HepG2 (cell line): ENCODE measurements around the gene AHR. TPM values are rescaled to one million over a fixed set of nuclear protein-coding genes. Genes with fewer than 3 reads are reported as not detected.

Experiments used
- ATF4 ChIP-seq, 2 experiments: fragments of 450-650 bp in 1 of 2; sonication (generic) in 1 of 2; formaldehyde crosslinking; IDR thresholded peaks; 2 replicates each; pipeline versions ENCODE4 v1.5.0 to v1.8.0; 2020 to 2022; ENCODE audit warnings: mild to moderate bottlenecking in 1 of 2, missing genetic modification reagents in 1 of 2
- ATM ChIP-seq: fragments of 450-650 bp; IDR thresholded peaks from 2 replicates; pipeline ENCODE4 v1.7.1; 2017; ENCODE audit warnings: mild to moderate bottlenecking, borderline replicate concordance
- CHD2 ChIP-seq: IDR thresholded peaks from 2 replicates; pipeline ENCODE4 v1.6.1; 2011; ENCODE audit warnings: low read depth, low read length, improper control_type of control experiment
- ELF4 ChIP-seq: sonication (generic); formaldehyde crosslinking; IDR thresholded peaks from 2 replicates; pipeline ENCODE4 v1.5.0; 2020; ENCODE audit warnings: missing genetic modification reagents, mild to moderate bottlenecking, moderate library complexity, borderline replicate concordance
- GPBP1L1 ChIP-seq: sonication (generic); formaldehyde crosslinking; IDR thresholded peaks from 2 replicates; pipeline ENCODE4 v1.5.0; 2020; ENCODE audit warnings: mild to moderate bottlenecking, missing genetic modification reagents
- MBD4 ChIP-seq: IDR thresholded peaks from 2 replicates; pipeline ENCODE4 v1.6.1; 2012; ENCODE audit warnings: low read length, inconsistent platforms, borderline replicate concordance
- MYPOP ChIP-seq: sonication (generic); formaldehyde crosslinking; IDR thresholded peaks from 2 replicates; pipeline ENCODE4 v1.8.1; 2023; ENCODE audit warnings: mild to moderate bottlenecking, moderate library complexity, missing genetic modification reagents
- NR2F6 ChIP-seq, 2 experiments: IDR thresholded peaks; 2 replicates each; pipeline ENCODE4 v1.6.1; 2016; ENCODE audit warnings: antibody characterized with exemption in 1 of 2, mild to moderate bottlenecking in 1 of 2
- NR3C1 ChIP-seq: sonication (generic); formaldehyde crosslinking; IDR thresholded peaks from 2 replicates; pipeline ENCODE4 v1.4.0; 2020; ENCODE audit warnings: missing genetic modification reagents
- POLR2AphosphoS5 ChIP-seq: IDR thresholded peaks from 2 replicates; pipeline ENCODE4 v1.6.1; 2012; ENCODE audit warnings: low read depth, low read length
- POLR2G ChIP-seq: fragments of 200-400 bp; formaldehyde crosslinking; IDR thresholded peaks from 2 replicates; pipeline ENCODE4 v1.6.1; 2018; ENCODE audit warnings: mild to moderate bottlenecking, low read depth, low read length, moderate library complexity
- PRDM15 ChIP-seq: sonication (generic); formaldehyde crosslinking; IDR thresholded peaks from 2 replicates; pipeline ENCODE4 v1.4.0; 2020; ENCODE audit warnings: missing genetic modification reagents
- RBAK ChIP-seq: sonication (generic); formaldehyde crosslinking; IDR thresholded peaks from 2 replicates; pipeline ENCODE4 v1.5.1; 2020; ENCODE audit warnings: mild to moderate bottlenecking, missing genetic modification reagents
- RFXAP ChIP-seq: sonication (generic); formaldehyde crosslinking; IDR thresholded peaks from 2 replicates; pipeline ENCODE4 v1.4.0; 2020; ENCODE audit warnings: missing genetic modification reagents, borderline replicate concordance
- ZBTB7A ChIP-seq: sonication (generic); formaldehyde crosslinking; IDR thresholded peaks from 2 replicates; pipeline ENCODE4 v1.8.0; 2022; ENCODE audit warnings: mild to moderate bottlenecking, missing genetic modification reagents
- ZNF251 ChIP-seq: sonication (generic); formaldehyde crosslinking; IDR thresholded peaks from 2 replicates; pipeline ENCODE4 v1.9.0; 2021; ENCODE audit warnings: mild to moderate bottlenecking, missing genetic modification reagents
- ZNF281 ChIP-seq: sonication (generic); formaldehyde crosslinking; IDR thresholded peaks from 2 replicates; pipeline ENCODE4 v1.4.0; 2020; ENCODE audit warnings: missing genetic modification reagents, borderline replicate concordance
- ZNF749 ChIP-seq: sonication (generic); formaldehyde crosslinking; IDR thresholded peaks from 2 replicates; pipeline ENCODE4 v1.8.0; 2022; ENCODE audit warnings: mild to moderate bottlenecking, missing genetic modification reagents, moderate library complexity, borderline replicate concordance
- ZNF766 ChIP-seq: sonication (generic); formaldehyde crosslinking; IDR thresholded peaks from 2 replicates; pipeline ENCODE4 v1.5.0; 2020; ENCODE audit warnings: missing genetic modification reagents, borderline replicate concordance
- ZSCAN12 ChIP-seq: sonication (generic); formaldehyde crosslinking; IDR thresholded peaks from 2 replicates; pipeline ENCODE4 v1.9.0; 2021; ENCODE audit warnings: mild to moderate bottlenecking, missing genetic modification reagents
- polyA plus RNA-seq, 8 experiments: library from polyadenylated mRNA; depleted of rRNA in 3 of 8; stranded (reverse) in 7 of 8; unstranded in 1 of 8; fragments of >200 nt; fragmentation: Illumina TruSeq in 4 of 8; extraction: Trizol in 4 of 8; gene quantifications; 2 replicates each; pipeline versions ENCODE4 v1.2.1 to v1.2.3, GENCODE V29; 2011 to 2016; ENCODE audit warnings: low read depth in 4 of 8, missing spikeins in 1 of 8, mixed read lengths in 1 of 8; ENCODE audit not compliant: insufficient read depth in 1 of 8
- total RNA-seq, 5 experiments: library from RNA; depleted of rRNA; stranded (reverse); fragments of >200 nt; fragmentation: Illumina TruSeq; extraction: Trizol; gene quantifications; 2 replicates each; pipeline ENCODE4 v1.2.3, GENCODE V29; 2016; ENCODE audit warnings: low read depth in 1 of 5

AHR gene
- total and polyA plus RNA-seq, 2 of the 13 experiments (the other 11 are each of a cell fraction or from before 2014, with no cell fraction given) = 9.0 to 31.3 TPM

GRCh38 chr7:17298102-17298839 is at the start of gene AHR (continued):
- TF ChIP-seq ATM = no peak
- TF ChIP-seq POLR2G = peak; percentile 92
- no peak for TF ChIP-seq CHD2
- TF ChIP-seq ZSCAN12 = no peak; the same call in 1 of the 2 replicates
- no peak for TF ChIP-seq MYPOP (CRISPR knock-in tag)
- TF ChIP-seq NR3C1 (CRISPR knock-in tag) = no peak
- TF ChIP-seq ATF4 (CRISPR knock-in tag; IDR thresholded peaks at IDR 0.05) = 0 out of 4 replicates have a peak, but pooled peaks of 1 of the 2 experiments have one; percentile 18
- no peak for TF ChIP-seq ZBTB7A (CRISPR knock-in tag)
- peak; percentile 92 for TF ChIP-seq POLR2AphosphoS5
- TF ChIP-seq NR2F6 (IDR thresholded peaks at IDR 0.05) = no peak
- TF ChIP-seq NR2F6 (CRISPR knock-in tag; IDR thresholded peaks at IDR 0.05) = no peak
- TF ChIP-seq ZNF766 = no peak
- TF ChIP-seq MBD4 = no peak
- no peak for TF ChIP-seq ELF4 (CRISPR knock-in tag)
- no peak for TF ChIP-seq ZNF281
- TF ChIP-seq ZNF749 (CRISPR knock-in tag) = no peak; the same call in none of the 2 replicates
- TF ChIP-seq RBAK (CRISPR knock-in tag) = no peak
- no peak for TF ChIP-seq GPBP1L1 (CRISPR knock-in tag)
- TF ChIP-seq PRDM15 = no peak
- no peak for TF ChIP-seq ZNF251 (CRISPR knock-in tag)
- TF ChIP-seq RFXAP = no peak
